ENCODE measurements around the gene TNFSF13B.

GRCh38 chr13:108345016-108345415 is 75.5 kb downstream of the TNFSF13B start:
- TF ChIP-seq POLR2AphosphoS5 (IDR thresholded peaks at IDR 0.05; ENCODE audit: low read depth, low read length), result no peak
- no peak for TF ChIP-seq SIN3A (IDR thresholded peaks at IDR 0.05; ENCODE audit: borderline replicate concordance, insufficient read depth, low read depth, low read length)
